ENCODE data around the gene GABBR2.
"Not testable (repeated sequence)": the region's sequence is repeated elsewhere in the genome, so short reads cannot be mapped to it uniquely, and the experiment has no call there.

GABBR2 gene

DNA sequence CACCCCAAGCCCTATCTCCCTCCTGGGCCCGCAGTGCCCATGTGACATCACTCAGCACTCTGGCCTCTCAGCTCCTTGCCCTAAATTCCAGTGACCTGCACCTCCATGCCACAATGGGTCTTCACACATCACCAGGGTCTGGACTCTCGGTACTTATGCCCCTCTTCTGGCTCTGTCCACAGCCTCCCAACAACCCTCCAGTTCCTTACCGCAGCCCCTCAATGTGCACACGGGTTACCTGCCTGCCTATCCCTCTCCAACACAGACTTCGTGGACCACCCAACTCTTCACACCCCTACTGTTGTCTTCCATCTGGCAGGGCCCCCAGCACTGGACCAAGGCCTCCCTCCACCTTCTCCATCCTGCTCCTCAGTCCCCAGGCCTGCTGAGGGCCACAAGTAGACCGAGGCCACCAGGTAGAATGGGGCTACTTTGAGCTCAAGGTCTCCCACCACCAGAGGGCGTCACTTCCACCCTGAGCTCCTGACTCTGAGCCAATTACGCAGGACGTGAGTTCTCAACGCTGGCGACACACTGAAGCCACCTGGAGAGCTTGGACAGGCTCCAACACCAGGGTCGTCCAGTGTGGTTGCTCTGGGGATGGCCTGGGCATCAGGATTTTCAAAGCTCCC lies 172.1 kb downstream of the GABBR2 start:
- DNase-seq, result no peak

GRCh38 chr9:98533866-98534265 lies 174.9 kb downstream of the GABBR2 start:
- DNase-seq, result no peak

- no peak for DNase-seq
These were observed 175.6 kb downstream of the GABBR2 start for GRCh38 chr9:98533132-98533531.

DNA sequence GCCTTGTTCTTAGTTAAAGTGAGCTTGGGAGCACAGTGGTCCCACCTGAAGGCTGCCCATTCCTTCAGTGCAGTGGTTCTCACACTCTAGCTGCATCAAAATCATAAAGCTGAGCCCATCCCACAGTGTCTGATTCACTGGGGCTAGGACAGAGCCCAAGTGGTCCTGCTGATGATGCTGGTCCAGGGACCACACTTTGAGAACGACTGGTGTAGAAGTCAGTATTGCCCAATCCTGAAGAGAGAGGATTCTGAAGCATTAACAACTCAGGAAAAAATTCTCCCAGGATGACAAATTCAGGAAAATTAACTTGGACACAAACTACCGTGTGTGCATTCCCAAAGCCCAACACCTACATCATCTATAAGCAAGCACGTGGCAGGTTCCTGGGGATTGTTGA lies 176.2 kb downstream of the GABBR2 start:
- no peak for DNase-seq

DNA sequence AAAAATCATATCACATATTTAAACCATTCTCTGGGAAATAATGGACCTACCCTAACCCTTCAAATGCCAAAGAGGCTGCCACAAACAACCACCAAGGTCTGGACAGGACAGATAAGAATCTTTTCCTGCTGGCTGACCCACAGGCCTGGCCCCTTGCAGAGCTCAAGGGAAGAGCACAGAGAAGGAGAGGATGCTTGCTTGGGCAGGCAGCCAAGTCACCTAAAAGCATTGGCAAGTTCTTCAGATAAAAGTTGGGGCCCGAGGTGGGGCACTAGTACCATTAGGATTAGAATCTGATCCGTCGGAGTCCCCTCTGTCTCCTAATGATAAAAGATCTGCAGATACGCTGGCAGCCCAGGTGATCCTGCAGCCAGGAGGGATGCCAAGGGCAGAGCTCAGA lies 176.6 kb downstream of the GABBR2 start:
- DNase-seq, result no peak

- DNase-seq, result no peak
These were observed 177.8 kb downstream of the GABBR2 start for GRCh38 chr9:98530806-98531386.

DNA sequence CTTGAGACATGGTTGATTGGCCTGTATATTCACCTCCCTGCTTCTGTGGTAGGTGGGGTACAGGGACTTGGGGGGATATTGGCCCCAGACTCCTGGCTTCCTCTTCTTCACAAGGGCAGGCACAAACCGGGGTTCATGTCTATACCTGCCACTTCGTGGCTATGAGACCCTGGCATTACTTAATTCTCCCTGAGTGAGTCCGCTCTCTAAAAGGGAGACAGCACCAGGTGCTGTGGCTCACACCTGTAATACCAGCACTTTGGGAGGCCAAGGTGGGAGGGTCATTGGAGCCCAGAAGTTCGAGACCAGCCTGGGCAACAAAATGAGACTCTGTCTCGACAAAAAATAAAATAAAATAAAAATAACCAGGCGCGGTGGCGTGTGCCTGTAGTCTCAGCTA lies 178.5 kb downstream of the GABBR2 start:
- no peak for DNase-seq

GRCh38 chr9:98529841-98530240 lies 178.9 kb downstream of the GABBR2 start:
- no peak for DNase-seq

- no peak for DNase-seq
These were observed 185.4 kb downstream of the GABBR2 start for GRCh38 chr9:98523231-98523901.

DNA sequence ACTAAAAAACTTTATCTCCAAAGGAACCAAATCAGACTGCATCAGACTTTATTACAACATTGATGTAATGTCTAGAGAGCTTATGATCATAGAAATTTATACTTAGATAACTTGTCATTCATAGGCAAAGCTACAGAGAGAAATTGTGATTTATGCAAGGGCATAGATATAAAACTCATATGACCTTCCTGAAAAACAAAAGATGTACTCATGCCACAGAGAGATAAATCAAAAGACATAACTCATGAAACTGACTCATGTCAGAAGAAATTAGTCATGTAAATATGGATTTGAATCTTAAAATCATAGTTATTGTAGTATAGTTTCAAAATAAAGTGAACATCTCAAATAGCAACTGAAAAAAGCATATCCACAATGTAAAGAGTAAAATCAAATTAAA lies 186.2 kb downstream of the GABBR2 start:
- DNase-seq, result no peak

- DNase-seq, result no peak
These were observed 187.6 kb downstream of the GABBR2 start for GRCh38 chr9:98521141-98521540.

DNA sequence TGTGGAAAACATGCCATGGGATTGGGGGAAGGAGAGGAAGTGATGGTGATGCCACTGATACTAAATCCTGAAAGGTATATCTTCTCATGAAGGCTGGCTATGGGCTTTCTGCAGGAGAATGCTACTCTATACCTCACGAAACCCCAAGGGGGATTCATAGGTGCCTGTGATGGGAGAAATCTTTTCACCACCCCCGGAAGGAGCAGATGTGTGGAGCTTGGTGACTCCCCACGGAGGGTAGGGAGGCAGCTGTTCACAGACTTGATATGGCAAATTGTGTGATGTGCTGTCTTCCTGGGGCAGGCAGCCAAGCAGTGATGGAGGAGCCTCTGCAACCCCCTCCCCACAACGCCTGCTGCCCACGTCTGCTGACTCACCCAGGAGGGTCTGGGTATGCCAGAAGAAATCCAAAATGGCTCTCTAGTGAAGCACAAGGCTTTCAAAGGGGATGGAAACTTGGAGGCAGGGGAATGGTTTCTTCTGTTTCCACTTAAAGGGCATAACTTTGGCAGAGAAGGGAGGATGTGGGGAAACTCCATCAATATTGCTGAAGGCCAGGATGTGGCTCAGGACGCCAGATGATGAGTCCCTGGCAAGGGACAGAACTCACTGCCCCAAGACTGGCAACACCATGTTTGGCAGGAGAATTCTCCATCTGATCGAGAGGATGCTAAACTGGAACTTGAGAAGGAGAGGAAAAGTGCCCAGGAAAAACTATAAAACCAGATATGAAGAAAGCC lies 188.3 kb downstream of the GABBR2 start:
- no peak for DNase-seq

DNA sequence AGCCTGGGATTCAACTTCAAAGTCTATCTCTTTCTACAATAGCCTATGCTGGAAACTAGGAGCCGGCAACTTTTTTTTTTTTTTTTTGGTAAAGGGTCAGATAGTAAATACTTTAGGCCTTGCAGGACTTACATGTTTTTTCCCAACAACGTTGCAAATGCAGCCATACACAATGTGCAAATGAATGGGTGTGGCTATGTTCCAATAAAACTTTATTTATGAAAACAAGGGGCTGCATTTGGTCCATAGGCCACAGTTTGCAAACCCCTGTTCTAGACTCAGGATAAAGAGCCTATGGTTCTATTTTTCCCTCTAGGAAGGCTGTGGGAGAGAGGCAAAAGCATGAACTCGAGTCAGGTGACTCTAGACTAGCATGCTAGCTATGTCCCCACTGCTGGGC lies 189.1 kb downstream of the GABBR2 start:
- DNase-seq, result no peak

GRCh38 chr9:98518556-98518955 lies 190.2 kb downstream of the GABBR2 start:
- DNase-seq, result no peak

GRCh38 chr9:98517761-98518160 lies 191.0 kb downstream of the GABBR2 start:
- no peak for DNase-seq

DNA sequence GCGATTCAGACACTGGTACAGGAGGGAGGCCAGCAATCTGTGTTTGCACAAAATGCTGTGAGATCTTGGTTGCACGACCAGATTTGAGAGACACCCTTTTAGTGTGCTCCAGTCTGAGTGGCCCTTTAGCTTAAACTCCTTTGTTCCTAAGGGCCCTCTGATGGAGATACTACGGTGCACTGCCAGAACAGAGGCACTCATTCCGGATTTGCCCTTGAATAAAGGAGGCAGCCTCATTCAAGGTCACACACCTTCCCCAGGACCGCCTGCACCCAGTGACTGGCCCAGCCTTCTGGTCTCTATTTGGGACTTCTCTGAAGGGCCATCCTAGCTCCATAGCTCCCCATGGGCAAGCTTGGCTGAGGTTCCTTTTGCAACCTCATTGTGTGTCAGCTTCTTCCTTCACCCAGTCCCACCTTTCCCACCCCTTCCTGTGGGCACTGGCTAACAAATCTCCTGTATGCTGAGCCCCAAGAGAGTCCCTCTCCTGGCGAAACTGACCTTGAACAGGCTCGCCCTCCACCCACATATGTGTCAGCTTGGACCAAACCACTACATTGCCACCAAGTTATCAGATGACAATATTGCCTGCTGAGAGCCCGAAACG lies 191.7 kb downstream of the GABBR2 start:
- DNase-seq, result no peak

DNA sequence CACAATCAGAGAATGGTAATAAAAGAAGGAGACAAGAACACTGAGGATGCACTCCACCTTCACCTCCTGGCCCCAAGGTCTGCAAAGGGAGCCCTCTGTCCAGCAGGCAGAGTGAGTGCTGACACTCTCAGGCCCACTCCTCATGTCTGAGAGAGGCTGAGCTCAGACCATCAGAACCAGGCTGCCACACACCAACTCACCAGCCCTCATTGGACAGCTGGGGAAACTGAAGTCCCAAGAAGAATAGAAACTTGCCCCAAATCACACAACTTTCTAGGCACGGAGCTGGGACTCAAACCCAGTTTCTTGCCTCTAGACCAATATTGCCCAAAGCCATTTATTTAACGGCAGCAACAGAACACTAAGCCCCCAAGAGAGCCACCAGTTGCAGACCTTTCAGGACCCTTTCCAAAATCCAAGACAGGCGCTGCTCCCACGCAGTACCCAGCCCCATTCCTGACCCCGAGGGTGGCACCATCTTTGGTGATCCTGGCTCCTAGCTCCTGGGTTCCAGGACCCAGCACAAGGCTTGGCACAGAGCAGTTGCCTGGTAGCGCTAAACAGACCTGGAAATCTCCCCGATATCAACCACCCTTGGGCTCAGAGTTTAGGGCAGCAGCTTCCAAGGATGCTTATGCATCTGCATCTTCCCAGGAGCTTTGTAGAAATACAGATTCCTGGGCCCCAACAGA lies 192.4 kb downstream of the GABBR2 start:
- no peak for DNase-seq

DNA sequence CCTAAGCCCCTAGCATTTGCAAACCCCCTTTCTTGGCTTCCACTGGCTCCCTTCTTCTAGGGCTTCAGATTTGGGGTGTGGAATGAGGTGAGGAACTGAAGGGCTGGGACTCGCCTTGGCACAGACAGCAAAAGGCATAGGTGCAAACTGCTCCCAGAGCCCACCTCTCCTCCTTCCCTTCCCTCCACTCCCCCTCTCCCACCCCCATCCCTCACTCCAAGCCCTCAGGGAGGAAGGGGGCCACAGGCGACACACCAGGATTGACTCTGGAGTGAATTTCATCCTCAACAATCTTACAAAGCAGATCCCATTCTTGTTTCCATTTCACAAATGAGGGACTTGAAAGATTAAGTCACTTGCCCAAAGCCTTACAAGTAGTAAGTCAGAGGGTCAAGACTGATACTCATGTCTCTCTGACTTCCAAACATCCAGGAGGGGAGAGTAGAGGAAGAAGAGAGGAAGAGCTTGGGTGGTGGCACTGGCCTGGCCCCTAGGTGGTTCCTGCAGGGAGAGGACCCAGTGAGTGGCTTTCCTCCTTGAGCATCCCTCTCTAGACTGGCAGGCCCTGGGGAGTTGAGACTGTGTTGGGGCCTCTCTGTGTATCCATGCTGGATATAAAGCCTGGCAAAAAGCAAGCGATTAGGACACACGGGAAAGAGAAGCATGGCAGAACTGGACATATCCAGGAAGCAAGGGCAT lies 193.1 kb downstream of the GABBR2 start:
- DNase-seq, result no peak

DNA sequence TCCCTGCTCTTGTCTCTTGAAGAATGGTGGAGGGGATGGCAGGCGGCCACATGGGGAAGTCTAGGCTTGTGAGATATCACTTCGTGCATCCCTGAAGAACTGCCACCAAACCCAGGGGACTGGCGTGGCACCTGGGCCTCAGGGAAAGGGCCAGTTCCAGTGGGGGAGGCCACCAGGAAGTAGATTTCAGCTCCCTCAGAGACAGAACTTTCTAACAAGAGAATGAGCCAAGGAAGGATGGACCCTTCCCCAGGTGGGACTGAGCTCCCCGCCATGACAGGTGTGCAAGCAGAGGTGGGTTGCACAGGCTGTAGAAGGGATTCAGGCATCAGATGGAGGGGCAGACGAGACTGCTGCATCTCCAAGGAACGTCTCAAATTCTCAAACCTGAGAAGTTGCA lies 193.9 kb downstream of the GABBR2 start:
- no peak for DNase-seq

DNA sequence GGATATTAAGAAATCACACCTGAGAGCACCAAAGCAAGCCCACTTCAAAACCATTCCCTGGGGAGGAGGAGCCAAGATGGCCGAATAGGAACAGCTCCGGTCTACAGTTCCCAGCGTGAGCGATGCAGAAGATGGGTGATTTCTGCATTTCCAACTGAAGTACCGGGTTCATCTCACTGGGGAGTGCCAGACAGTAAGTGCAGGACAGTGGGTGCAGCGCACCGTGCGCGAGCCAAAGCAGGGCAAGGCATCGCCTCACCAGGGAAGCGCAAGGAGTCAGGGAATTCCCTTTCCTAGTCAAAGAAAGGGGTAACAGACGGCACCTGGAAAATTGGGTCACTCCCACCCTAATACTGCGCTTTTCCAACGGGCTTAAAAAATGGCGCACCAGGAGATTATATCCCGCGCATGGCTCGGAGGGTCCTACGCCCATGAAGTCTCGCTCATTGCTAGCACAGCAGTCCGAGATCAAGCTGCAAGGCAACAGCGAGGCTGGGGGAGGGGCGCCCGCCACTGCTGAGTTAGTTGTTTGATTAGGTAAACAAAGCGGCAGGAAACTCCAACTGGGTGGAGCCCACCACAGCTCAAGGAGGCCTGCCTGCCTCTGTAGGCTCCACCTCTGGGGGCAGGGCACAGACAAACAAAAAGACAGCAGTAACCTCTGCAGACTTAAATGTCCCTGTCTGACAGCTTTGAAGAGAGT lies 200.4 kb downstream of the GABBR2 start:
- DNase-seq, result not testable (repeated sequence)

DNA sequence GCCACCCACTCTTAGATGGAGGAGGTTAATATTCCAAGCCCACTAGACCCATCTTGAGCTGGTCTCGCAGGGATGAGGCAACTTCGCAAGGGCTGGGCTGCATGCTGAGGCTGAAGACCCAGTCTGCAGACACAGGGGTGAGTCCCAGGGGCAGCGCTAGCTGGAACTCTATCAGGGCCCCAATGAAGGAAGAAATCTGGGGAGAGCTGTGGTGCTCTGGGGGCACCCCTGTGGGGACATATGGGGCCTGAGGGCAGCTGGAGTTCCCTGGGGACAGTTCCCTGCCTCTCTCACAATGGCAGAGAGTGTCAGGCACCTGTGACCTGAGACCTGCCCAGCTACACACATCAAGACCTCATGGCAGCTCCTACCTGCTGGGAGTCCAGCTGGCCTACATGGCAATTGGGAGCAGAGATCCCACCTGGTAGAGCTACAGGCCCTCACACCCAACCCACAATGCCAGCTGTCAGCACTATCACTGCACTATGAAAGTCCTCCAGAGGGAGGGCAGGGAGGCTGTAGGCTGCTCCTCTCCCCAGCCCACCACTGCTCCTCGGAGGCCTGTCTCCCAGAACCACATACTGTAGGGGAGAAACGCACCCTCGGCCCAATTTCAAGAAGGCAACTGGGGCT lies 202.2 kb downstream of the GABBR2 start:
- DNase-seq, result no peak
